ENCODE measurements around the gene ZSWIM3.
A peak's percentile ranks its signal among the peaks of the same experiment; 100 is the strongest.

ZSWIM3 gene

DNA sequence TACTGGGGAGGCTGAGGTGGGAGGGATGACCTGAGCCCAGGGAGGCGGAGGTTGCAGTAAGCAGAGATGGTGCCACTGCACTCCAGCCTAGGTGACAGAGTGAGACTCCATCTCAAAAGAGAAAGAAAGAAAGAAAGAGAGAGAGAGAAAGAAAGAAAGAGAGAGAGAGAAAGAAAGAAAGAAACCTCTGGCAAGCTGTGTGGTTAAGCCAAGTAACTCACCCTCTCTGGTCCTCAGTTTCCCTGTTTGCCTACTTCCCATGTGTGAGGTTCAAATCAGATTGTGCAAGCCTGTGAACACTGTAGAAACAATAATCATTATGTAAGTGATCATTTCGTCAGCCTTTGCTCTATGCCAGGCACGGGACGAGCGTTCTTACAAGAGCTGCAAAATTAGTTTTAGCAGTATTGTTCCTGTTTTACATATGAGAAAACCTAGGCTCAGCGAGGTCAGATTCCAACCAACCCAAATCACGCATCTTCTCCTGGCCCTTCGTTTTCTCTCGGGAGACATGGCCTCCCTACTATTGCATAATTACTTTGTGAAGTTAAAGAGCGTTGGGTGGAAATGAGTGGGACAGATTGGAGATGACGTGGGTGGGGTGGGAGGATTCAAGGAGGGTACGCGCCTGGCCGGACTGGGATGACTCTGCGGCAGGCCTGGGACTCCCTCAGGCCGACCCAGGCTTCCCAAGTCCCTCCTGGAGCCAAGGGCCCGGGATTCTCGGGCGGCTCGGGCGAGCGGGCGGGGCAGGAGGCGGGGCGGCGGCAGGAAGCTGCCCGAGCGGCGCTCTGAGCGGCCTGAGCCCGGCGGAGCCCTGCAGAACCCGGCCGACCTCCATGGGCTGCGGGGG lies 24.2 kb upstream of the ZSWIM3 start, which contains the start of gene SNX21:
TSS of gene SNX21 (plus strand) at position 770 of the 853 bp plus-strand sequence. CDS start 121 bp downstream, outside the sequence.
- DNase-seq (ENCODE audit: low read depth): peak; percentile 15

DNA sequence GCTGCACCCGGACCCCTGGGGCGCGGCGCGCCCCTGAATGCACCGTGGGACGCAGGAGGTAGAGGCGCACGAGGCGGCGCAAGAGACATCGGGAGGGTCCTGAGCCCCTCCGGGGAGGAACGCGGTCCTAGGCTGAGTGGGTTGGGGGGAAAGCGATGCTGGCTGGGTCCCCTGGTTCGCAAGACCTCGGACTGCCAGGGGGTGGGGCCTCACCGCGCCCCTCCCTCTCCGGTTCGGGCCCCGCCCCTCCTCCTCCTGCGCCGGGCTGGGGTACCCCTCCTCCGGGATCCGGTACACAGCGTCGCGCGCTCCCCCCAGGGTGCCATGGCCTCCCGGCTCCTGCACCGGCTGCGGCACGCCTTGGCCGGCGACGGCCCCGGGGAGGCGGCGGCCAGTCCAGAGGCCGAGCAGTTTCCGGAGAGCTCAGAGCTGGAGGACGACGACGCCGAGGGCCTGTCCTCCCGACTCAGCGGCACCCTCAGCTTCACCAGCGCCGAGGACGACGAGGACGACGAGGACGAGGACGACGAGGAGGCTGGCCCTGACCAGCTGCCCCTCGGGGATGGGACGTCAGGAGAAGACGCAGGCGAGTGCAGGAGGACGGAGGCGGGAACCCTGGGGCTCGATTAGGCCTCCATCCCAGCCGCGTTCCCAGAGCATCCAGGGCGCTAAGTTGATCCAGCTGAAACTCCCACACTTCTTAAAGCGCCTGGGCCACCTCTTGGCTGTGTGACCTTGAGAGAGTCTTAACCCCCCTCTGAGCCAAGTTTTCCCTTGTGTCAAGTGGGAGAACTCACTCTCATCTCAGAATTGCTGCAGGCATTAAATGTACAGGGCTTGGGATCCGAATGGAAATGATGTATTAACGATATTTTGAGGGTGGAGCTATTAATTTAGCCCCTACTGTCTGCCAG lies 23.3 kb upstream of the ZSWIM3 start:
- peak; percentile 38 for DNase-seq (ENCODE audit: low read depth)

DNA sequence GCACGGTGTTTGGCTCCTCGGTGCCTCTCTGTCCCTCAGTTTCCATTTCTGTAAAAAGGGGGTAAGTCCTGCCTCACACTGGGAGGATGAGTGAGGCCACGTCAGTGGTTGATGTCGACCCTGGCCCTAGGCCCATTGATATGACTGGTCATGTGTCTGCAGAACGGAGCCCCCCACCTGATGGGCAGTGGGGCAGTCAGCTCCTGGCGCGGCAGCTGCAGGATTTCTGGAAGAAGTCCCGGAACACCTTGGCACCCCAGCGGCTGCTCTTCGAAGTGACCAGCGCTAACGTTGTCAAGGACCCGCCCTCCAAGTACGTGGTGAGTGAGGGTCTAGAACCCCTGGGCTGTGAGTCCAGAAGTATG lies 22.6 kb upstream of the ZSWIM3 start:
- no peak for DNase-seq (ENCODE audit: low read depth)

DNA sequence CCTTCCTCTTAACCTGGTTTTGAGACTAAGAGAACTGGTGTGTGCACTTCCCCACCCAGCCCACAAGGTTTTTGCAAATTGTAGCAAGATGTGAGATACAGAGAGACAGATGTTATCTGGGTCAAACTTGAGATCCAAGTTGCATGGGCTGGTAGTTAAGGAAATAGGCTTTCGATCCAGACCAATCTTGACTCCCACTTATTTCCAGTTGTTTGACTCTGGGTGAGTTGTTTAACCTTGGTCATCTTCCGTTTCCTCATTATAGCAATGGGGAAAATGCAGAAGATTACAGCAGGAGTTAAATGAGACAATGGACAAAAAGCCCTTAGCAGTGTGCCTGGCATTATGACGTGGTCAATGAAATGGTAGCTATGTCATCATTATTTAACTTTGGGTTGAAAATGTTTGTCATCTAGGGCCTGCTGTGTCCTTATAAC lies 22.1 kb upstream of the ZSWIM3 start:
- DNase-seq (ENCODE audit: low read depth): no peak

DNA sequence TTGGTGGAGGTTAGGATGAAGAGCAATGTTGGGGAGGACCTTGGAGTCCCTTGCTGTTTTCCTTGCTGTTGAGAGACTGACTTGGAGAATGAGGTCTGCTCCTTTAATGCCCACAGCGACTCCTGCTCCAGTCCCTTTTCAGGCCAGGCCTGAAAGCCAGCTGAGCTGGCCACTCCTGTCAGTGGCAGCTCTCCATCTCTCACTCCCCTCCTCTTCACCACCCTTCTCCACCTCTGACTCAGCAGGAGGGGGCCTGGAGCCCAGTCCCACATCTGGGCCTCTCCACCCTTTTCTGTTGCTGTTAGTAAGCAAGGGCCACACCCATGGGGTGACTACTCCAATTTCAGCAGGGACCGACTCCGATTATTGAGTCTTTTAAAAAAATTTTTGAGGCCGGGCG lies 21.6 kb upstream of the ZSWIM3 start:
- DNase-seq (ENCODE audit: low read depth): no peak

DNA sequence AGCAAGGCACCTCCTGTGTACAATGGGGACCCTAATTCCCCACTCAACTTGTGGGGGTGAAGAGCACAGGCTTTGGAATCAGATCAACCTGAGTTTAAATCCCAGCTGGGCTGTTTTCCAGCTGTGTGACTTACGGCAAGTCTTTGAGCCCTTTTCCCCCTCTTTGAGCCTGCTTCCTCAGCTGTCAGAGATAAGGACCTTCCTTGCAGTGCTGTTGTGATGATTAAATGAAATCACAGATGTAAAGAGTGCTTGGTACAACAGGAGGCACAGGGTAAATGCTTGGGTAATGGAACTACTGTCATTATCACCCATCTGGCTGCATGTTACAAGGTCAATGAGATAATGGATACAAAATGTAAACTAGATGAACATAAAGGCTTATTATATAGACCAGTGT lies 20.6 kb upstream of the ZSWIM3 start:
- no peak for DNase-seq (ENCODE audit: low read depth)

DNA sequence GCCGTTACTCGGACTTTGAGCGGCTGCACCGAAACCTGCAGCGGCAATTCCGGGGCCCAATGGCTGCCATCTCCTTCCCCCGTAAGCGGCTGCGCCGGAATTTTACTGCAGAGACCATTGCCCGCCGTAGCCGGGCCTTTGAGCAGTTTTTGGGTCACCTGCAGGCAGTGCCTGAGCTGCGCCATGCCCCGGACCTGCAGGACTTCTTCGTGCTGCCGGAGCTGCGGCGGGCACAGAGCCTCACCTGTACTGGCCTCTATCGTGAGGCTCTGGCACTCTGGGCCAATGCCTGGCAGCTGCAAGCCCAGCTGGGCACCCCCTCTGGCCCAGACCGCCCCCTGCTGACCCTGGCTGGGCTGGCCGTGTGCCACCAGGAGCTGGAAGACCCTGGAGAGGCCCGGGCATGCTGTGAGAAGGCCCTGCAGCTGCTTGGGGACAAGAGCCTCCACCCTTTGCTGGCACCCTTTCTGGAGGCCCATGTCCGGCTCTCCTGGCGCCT lies 16.7 kb upstream of the ZSWIM3 start:
- DNase-seq (ENCODE audit: low read depth): no peak

DNA sequence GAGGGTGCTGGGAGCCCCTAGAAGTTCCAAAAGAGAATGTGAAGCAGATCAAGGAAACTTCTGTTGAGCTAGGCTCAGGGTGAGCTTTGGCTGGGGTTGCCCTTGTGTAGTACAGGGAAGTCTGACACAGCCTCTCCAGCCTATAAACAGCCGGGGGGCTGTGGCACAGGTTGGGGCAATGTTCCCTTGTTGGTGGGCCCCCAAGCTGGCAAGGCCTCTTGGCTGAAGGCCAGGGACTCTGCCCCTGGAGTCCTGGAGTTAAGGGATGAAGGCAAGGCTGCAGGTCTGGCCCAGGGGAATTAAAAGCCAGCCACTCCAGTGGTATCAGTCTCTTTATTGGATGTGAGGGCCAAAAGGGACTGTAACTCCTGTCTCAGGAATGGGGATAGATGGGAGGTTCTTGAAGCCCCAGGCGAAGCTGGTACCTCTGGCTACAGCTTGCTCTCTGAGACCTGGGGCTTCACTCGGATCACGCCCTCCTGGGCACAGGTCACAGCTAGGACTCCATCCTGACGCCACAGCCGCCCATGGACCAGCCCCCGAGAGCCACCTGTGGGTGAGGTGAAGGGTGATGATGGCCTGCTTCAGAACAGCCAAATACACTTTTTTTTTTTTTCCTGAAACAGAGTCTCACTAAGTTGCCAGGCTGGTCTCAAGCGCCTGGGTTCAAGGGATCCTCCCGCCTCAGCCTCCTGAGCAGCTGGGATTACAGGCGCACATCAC lies 15.8 kb upstream of the ZSWIM3 start:
- no peak for DNase-seq (ENCODE audit: low read depth)

DNA sequence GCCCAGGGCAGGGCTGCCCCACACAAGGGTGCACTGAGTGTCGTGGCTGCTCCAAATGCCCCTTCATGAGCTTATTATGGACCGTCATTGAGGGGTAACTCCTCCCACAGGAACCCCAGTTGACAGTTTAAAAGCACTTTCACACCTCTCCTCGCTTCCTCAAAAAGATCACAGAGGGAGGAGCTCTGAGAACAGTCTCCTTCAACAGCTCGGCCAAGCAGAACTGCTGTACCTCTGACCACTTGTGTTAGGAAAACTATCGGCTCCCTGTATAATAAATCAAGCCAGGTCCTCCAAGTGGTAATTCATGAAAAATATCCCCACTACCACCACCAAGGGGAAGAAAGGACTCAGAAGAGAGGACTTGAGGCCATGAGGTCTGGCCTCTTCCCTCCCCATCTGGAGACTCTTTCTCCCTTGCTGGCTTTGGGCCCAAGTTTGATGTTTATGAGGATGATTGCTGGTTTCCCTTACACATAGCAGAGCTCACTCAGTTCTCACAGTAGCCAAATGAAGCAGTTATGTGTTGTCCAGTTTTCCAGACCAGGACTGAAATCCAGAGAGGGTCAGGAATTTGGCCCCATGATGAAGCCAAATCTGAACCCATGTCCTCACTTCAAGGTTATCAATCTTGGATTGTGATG lies 15.1 kb upstream of the ZSWIM3 start:
- DNase-seq (ENCODE audit: low read depth): no peak

DNA sequence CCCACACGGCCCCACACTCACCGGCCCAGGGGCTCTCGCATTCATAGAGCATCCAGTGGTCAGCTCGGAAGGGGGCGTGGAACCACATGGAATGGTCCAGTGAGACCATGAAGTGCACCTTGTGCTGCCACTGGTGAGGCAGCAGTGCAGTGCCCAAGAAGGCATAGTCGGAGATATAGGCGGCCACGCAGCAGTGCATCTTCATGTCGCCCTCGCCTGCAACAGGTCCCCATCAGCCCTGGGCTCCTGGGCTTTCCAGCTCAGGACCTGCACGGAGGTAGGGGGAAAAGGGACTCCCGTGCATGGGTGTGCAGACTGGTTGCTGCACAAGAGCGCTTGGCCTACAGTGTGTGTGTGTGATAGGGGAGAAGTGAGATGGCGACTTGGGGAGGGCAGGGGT lies 13.9 kb upstream of the ZSWIM3 start:
- no peak for DNase-seq (ENCODE audit: low read depth)

DNA sequence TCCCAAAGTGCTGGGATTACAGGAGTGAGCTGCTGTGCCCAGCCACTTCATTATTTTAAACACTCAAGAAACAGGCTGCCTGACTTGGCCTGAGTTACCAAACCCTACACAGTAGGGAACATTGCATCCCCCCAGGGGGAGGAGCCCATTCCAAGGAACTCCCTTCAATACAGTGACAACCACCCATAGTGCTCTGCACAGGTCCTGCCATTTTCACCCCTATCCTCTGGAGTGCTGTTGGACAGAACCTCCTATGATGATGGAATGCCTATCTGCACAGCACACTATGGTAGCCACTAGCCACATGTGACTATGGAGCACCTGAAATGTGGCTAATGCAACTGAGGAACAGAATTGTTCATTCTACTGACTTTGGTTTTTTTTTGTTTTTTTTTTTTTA lies 12.0 kb upstream of the ZSWIM3 start:
- DNase-seq (ENCODE audit: low read depth): no peak

DNA sequence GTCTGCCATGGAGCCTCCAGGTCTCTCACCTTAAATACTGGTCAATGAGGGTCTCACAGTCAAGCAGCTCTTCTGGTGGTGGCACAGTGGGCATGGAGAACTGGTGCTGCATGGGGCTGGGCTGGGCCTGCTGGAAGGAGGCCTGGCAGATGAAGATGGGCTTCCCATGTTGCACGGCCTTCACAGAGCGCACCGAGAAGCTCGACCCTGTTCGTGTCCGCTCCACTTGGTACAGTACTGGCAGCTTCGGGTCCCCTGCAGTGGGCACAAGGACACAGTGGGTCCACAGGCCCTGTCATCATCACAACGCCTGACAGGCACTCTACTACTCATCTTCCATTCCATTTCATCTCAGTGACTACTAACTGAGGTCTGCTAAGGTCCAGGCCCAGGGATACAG lies 9.0 kb upstream of the ZSWIM3 start:
- no peak for DNase-seq (ENCODE audit: low read depth)

DNA sequence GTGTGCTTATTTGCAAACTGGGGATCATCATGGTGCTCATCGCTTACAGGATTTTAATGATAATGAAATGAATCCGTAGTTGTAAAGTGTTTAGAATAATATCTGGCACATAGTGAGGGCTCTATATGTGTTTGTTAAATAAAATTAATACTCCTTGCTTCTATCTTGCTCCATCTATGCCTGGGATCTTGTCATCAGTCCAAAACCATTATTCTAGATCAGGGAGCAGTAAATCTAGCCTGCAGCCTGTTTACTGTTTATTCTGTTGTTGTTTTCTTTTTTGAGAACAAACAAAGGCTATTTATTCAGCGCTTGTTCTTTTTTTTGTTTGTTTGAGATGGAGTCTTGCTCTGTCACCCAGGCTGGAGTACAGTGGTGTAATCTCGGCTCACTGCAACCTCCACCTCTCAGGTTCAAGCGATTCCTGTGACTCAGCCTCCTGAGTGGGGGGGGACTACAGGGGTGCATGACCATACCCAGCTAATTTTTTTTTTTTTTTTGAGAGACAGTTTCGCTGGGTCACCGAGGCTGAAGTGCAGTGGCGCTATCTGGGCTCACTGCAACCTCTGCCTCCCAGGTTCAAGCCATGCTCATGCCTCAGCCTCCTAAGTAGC lies 8.3 kb upstream of the ZSWIM3 start:
- DNase-seq (ENCODE audit: low read depth): no peak

DNA sequence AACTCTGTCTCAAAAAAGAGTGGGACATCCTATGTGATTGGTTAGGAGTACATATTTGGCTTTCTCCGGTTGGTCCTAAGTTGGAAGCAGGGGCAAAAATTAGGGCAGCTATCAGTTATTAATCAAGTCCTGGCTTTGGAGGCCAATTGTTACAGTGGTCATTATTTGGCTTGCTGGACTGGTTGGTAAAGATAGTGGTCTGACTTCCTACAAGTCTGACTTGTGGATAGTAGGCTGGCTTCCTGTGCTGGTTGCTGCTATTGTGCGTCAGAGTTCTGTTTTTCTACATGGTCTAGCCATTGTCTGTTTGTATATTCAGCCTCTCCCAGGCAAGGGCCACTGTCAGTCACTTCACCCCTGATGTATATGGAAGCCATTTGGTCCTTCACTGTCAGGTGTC lies 7.2 kb upstream of the ZSWIM3 start:
- no peak for DNase-seq (ENCODE audit: low read depth)

DNA sequence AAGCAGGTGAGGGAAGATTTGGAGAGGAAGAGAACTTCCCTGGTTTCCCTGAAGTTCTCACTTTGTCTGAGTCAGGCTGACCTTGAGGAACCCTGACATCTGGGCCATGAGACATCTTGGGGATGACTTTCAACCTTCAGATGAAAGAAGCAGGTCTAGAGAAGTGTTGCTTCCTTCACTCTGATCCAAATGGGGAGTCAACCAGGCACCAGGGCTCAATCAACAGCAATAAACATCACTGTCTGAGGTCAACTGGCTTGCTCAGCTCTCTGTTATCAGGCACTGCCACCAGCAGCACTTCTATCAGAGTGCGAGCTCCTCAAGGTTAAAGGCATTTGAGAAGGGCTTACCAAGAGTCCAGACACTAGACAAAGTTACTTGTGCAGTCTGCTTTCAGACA lies 6.5 kb upstream of the ZSWIM3 start:
- no peak for DNase-seq (ENCODE audit: low read depth)

DNA sequence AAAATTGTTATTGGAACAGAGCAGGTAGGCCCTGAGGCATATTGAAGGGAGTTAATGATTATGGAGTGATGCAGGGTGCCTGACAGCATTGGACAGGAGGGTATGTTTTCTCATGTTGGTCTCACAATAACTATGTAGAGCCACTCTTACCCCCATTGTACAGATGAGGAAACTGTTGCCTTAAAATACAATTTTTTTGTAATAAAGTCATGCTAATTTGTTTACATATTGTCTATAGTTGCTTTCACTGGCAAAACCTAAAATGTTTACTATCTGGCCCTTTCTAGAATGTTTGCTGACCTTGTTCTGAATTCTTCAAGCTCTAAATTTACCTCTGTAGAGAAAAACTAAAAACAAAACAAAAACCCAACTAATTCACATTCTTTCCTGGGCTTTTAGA lies 5.9 kb upstream of the ZSWIM3 start:
- no peak for DNase-seq (ENCODE audit: low read depth)

DNA sequence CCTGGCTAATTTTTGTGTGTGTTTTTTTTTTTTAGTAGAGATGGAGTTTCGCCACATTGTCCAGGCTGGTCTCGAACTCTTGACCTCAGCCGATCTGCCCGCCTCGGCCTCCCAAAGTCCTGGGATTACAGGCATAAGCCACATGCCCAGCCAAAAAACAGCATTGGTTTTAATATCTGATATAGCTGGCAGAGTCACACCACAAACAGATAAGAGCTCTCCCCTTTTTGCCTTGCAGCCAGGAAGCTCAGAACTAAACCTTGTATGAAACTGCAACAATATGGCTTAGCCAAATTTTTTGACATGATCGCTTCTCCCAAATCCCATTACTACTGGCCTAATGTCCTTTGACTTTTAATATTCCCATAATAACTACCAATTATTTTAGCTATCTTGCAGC lies 5.1 kb upstream of the ZSWIM3 start:
- no peak for DNase-seq (ENCODE audit: low read depth)

DNA sequence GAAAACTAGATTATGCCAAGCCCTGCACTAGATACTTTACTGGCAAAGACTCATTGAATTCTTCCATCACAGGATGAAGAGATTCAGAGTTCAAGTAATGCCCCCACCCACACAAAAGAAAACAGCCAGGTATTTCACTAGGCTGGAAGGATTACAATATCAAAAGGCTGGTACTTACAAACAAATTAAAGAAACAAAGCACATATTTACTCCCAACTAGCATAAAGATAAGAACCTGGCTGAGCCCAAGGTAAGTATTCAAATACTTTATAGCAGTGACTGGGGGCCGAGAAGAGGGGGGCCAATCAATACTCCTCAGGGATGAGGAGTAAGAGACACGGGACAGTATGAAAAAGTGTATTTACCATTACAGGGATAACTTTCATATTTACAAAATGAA lies 3.9 kb upstream of the ZSWIM3 start:
- DNase-seq (ENCODE audit: low read depth): no peak

DNA sequence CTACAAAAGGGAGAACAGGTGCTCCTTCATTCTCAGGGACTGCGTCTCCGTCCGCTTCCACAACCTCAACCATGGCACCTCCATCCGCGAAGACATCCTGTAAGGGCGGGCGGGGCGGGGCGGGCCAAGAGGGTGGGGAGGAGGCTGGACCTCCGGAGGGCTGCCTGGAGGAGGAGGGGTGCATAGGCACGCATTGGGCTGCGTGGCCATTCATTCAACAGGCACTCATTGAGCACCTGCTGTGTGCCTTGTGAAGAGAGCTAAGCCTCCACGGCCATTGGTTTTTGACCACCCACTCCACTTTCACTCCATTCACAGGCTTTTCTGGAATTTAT lies 435 bp downstream of the ZSWIM3 start:
- peak; percentile 47 for DNase-seq (ENCODE audit: low read depth)

DNA sequence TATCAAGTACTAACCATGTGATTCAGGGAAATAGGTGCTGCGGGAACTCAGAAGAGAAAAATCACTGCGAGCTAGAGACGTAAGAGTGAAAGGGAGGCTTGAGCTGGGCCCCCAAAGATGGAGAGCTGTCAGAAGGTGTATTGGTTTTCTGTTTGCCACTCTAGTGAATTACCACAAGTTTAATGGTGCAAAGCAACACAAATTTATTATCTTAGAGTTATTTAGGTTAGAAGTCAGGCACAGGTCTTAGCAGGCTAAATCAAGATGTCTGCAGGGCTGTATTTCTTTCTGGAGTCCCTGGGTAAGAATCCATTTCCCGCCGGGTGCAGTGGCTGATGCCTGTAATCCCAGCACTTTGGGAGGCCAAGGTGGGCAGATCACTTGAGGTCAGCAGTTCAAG lies 2.5 kb downstream of the ZSWIM3 start:
- DNase-seq (ENCODE audit: low read depth): no peak

DNA sequence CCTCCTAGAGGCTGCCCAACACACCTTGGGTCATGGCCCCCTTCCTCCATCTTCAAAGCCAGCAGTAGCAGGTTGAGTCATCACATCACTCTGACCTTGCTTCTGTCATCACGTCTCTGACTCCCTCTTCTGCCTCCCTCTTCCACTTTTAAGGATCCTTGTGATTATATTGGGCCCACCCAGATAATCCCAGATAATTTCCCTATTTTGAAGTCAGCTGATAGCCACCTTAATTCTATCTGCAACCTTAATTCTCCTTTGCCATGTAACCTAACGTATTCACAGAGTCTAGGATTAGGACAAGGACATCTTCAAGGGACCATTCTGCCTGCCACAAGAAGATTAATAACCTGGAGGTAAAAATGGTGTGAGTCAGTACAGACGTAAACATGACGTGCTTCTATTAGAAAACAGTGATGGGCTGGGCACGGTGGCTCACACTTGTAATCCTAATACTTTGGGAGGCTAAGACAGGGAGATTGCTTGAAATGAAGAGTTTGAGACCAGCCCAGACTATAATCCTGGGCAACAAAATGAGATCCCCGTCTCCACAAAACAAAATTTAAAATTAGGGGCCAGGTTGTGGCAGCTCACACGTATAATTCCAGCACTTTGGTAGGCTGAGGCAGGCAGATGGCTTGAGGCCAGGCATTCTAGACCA lies 3.3 kb downstream of the ZSWIM3 start:
- no peak for DNase-seq (ENCODE audit: low read depth)
